HG03159 (cell line): ENCODE measurements around the gene FERMT1.

Experiments used
- ATAC-seq: cut with Tn5 transposase; IDR thresholded peaks from one replicate; pipeline ENCODE4 v1.9.1; 2021; ENCODE audit warnings: mild to moderate bottlenecking, moderate library complexity; ENCODE audit not compliant: unreplicated experiment

Gene FERMT1

GRCh38 chr20:6122873-6123648 lies at the start of gene FERMT1:
FERMT1 (minus strand) TSS chr20:6123030; CDS start chr20:6119554, 3,476 bp downstream.
- peak; percentile 53 for ATAC-seq

- ATAC-seq, result no peak
These were observed 46.4 kb upstream of the FERMT1 start for GRCh38 chr20:6169251-6169650.

GRCh38 chr20:6168204-6168603 lies 45.4 kb upstream of the FERMT1 start:
- ATAC-seq, result no peak

DNA sequence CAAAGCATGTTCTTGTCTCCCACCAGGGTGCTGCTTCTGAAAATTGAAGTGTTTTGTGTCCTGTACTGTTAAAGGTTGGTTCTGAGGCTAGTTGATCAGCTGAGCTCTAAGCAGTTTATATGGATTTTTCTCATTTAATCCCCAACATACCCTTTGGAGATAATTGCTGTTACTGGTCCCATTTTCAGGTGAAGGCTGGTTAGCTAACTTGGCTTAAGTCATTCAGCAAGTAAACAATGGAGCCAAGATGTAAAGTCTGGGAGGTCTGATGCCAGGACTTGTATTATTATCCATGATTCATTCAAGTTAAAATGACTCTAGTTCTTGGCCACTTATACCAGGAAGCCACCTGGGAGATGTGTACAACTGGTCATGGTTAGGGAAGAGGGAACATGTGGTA lies 42.5 kb upstream of the FERMT1 start:
- ATAC-seq, result no peak

GRCh38 chr20:6164421-6165341 lies 41.9 kb upstream of the FERMT1 start:
- no peak for ATAC-seq

DNA sequence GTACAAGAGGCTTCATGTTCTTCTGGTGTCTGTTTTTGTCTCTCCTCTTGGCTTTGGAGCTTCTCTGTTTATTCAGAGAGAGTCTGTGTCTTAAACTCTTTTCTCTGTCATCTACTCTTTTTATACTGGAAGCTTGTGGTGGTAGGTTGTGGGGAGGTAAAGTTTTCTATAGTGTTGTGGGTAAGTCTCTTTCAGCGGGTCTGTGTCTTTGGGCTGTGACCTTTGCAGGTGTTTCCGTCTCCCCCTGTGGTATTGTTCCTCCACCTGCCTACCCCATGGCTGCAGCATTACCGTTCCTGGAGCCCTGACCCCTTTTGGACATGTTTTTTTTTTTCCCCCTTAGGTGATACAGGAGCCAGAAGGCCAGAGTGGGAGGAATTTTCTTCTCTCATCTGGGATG lies 37.9 kb upstream of the FERMT1 start:
- no peak for ATAC-seq

DNA sequence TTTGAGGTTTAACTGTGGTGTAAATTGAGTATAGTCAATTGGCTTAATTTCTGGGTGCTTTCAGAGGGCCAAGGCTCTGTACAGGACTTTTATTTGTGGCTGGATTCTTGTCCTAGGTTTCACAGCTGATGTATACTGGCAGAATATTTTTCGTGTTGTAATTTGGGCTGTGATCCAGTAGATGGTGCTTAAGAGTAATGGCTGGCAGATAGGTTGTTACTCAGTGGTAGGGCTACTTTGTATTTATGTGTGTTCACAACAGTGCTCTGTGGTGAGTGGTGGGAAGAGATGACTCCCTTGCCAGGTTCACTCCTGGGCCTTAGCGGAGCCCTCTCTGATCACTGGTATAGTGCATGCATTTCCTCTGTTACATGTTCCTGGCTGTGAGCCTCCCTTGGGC lies 34.5 kb upstream of the FERMT1 start:
- ATAC-seq, result peak; percentile 54

- ATAC-seq, result no peak
These were observed 29.9 kb upstream of the FERMT1 start for GRCh38 chr20:6152777-6153176.

GRCh38 chr20:6148073-6148472 lies 25.2 kb upstream of the FERMT1 start:
- no peak for ATAC-seq

- ATAC-seq, result peak; percentile 87
These were observed 19.6 kb upstream of the FERMT1 start for GRCh38 chr20:6142348-6142993.

DNA sequence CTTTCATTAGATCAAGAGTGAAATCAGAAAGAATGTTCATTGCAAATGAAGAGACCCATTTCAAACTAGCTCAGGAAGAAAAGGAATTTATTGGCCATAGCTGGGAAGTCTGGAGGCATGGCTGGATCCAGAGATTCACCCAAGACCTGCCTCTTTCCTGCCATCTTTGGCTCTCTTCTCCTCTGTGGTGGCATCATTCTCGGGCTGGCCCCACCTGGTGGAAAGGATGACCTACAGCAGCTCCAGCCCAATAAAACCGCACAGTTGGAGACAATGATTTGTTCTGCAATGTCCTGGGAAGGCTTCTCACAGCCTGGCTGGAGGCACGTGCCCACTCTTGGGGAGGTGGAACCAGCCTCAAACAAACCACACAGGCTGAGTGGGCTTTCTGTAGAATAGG lies 18.1 kb upstream of the FERMT1 start:
- no peak for ATAC-seq

DNA sequence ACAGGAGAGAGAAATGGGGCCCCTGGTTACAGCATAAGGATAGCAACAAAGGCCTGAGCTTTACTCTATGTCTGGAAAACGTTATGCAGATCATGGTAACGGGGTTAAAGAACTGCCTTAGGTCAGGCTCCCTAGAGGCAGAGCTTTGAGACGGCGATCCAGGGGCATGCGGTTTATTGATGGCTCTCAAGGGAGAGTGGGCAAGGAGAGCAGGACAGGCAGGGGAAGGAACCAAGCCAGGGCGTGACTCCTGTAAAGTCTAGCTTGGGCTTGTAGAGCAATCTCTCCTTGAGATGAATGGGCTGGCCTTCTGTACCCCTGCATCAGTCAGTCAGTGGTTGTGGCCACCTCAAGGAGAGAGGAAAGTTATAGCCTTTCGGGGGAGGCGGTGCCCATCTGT lies 12.5 kb upstream of the FERMT1 start:
- no peak for ATAC-seq

DNA sequence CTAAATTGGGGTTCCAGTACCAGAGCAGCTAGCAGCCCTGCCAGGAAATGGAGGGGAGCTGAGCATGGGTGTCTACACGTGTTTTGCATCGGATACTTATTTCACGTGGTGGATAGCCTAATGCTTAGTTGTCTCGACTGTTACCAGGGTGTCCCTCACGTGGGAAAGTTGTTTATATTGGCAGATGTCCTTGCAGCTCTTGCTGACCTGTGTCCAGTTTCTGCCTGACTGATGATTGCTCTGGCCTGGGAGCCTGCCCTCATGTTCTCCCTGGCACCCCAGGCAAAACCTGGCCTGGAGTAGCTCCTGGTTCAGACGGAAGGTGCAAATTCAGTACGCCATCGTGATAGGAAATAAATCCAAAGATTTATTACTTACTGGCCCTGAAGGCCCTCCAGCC lies 11.8 kb upstream of the FERMT1 start:
- no peak for ATAC-seq

DNA sequence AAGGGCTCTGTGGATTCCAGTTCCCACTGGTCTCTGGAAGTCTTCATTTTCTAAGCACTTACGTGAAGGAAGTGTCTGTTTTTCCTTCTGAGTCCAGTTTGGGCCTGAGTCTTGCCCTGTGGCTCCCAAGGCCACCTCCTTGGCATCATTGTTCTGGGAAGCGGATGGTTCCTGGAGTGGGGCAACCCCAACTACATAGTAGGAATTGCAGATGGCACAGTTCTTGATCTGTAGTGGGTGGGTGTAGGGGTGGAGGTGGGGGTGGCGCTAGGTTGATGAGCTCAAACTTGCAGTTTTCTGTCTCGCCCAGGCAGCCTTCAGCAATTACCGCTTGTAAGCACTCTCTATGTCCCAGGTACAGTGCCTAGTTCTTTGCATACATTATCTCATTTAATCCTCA lies 7.2 kb upstream of the FERMT1 start:
- ATAC-seq, result no peak

DNA sequence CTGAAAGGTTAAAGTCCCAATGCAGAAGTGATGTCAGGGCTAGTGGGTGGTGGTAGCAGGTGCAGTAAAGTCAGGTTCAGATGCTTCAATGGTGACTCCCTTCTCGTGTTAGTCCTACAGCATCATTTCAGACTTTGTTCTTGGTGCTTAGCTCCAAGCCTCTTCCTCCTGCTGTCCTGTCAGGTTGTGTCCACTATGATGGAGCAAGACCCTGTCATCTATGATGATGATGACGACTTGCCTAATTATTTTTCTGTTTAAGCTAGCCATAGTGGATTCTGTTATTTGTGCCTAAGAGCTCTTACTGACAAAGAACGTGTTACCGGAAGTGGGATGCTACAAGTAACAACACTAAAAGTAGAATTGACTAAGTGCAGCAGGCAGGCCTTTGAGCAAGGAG lies 5.0 kb upstream of the FERMT1 start:
- ATAC-seq, result no peak

- ATAC-seq, result no peak
These were observed 4.0 kb upstream of the FERMT1 start for GRCh38 chr20:6126846-6127245.

GRCh38 chr20:6123649-6124014 lies 802 bp upstream of the FERMT1 start:
- ATAC-seq, result no peak

DNA sequence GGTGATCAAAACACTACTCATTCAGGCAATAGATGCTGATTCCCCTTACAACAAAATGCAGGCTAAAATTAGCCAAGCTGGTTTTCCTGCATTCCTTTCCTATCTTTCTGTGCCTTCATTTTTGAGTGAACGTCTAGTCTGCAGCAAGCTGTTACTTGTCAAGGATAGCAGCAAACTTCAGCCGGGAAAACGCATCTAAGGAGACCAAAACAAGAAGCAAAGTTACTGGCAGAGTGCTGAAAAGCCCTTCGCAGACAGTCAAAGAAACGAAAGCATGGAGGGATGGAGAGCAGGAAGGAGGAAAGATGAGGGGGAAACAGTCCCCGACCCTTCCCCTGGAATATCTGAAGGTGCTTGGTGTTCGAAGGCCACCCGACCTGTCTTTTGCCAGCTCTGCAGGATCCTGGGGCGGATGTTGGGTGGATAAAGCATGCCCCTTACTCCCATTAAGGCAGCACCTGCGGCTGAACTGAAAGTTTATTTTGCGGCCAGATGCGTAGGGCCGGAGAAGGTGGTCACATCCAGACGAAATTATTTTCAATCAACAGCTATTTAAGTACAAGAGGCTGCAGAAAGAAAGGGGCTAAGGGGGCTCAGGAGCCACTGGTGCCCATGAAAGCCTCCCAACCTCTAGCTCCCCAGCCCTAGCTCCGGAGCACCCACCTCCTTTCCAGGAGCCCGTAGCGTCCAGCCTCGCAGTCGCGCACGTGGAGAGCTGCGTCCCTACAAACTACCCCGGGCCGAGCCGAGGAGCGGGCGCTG lies 538 bp downstream of the FERMT1 start:
- no peak for ATAC-seq

DNA sequence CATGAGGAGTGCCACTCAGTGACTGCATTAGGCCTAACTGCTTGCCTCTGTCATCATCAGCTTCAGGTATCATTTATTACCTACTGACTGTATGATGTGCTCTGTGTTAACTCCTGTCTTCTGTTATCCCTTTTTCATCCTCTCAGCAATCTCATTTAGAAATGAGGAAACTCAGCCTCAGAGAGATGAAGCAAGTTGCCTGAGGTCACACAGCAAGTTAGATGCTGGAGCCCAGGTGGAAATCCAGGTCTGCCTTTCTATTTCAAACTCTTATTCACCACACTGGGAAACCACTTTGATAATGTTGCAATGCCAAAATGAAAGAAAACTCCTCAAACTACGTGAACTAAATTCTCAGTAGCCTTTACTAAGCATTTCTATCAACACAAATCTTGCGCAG lies 1.3 kb downstream of the FERMT1 start:
- ATAC-seq, result no peak

GRCh38 chr20:6120491-6120988 lies 2.3 kb downstream of the FERMT1 start:
- no peak for ATAC-seq

DNA sequence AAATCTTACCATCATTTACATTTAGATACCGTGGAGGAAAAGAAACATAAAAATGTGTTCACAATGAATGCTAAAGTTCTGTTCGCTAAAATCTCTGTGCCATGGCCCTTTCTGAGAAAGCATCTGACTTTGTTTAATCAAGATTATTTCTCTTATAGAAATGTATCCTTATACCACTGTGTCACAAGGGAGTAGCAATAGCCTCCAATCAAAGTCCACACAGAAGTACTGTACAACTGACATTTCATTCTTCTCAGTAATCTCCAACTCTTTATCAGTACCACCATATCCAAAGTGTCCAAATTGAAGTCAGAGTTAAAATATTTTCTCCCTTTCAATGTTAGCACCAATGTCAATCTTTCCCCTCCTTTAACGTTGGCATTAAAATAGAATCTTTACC lies 6.1 kb downstream of the FERMT1 start:
- no peak for ATAC-seq
